HG03066 (cell line): Measurements from ENCODE around the gene USP24.

Source experiments
- ATAC-seq: cut with Tn5 transposase; IDR thresholded peaks from one replicate; pipeline ENCODE4 v1.9.1; 2021; ENCODE audit warnings: low read depth; ENCODE audit not compliant: unreplicated experiment

USP24 gene

GRCh38 chr1:55215194-55216021 is at the start of gene USP24:
Gene USP24, minus strand, starts transcription at chr1:55215364. Its CDS starts 251 bp downstream, at chr1:55215113.
- ATAC-seq = peak; percentile 70

- no peak for ATAC-seq
These were observed 47.7 kb upstream of the USP24 start for GRCh38 chr1:55262822-55263221.

- ATAC-seq = peak; percentile 44
These were observed 44.9 kb upstream of the USP24 start for GRCh38 chr1:55259911-55260609.

- ATAC-seq = peak; percentile 52
These were observed 42.8 kb upstream of the USP24 start for GRCh38 chr1:55257958-55258357.

- no peak for ATAC-seq
These were observed 40.7 kb upstream of the USP24 start for GRCh38 chr1:55255901-55256300.

GRCh38 chr1:55252942-55253589 is 37.9 kb upstream of the USP24 start:
- no peak for ATAC-seq

- ATAC-seq = no peak
These were observed 35.4 kb upstream of the USP24 start for GRCh38 chr1:55250399-55251075.

- ATAC-seq = no peak
These were observed 34.7 kb upstream of the USP24 start for GRCh38 chr1:55249646-55250398.

GRCh38 chr1:55246896-55247295 is 31.7 kb upstream of the USP24 start:
- ATAC-seq = no peak

- no peak for ATAC-seq
These were observed 31.2 kb upstream of the USP24 start for GRCh38 chr1:55246331-55246730.

- ATAC-seq = no peak
These were observed 30.6 kb upstream of the USP24 start for GRCh38 chr1:55245781-55246180.

- ATAC-seq = no peak
These were observed 29.4 kb upstream of the USP24 start for GRCh38 chr1:55244476-55245099.

GRCh38 chr1:55243655-55244054 is 28.5 kb upstream of the USP24 start:
- ATAC-seq = no peak

- no peak for ATAC-seq
These were observed 24.4 kb upstream of the USP24 start for GRCh38 chr1:55239548-55239947.

- no peak for ATAC-seq
These were observed 20.6 kb upstream of the USP24 start for GRCh38 chr1:55235722-55236121.

GRCh38 chr1:55234016-55234415 is 18.9 kb upstream of the USP24 start:
- ATAC-seq = no peak

- no peak for ATAC-seq
These were observed 18.1 kb upstream of the USP24 start for GRCh38 chr1:55233145-55233777.

- no peak for ATAC-seq
These were observed 17.4 kb upstream of the USP24 start for GRCh38 chr1:55232448-55233144.

GRCh38 chr1:55231745-55232144 is 16.6 kb upstream of the USP24 start:
- no peak for ATAC-seq
